ENCODE results near the gene OBSCN.

GRCh38 chr1:228234921-228235320 lies 27.1 kb downstream of the OBSCN start:
- TF ChIP-seq CTCF (conservative IDR thresholded peaks at IDR 0.05; ENCODE audit: low read depth, low read length) (no peak), RFX5 (IDR thresholded peaks at IDR 0.05; ENCODE audit: low read depth, low read length) (no peak), POLR2A (IDR thresholded peaks at IDR 0.05; ENCODE audit: low read depth, low read length) (no peak), FOS (IDR thresholded peaks at IDR 0.05; ENCODE audit: low read depth, low read length) (no peak), MAZ (IDR thresholded peaks at IDR 0.05; ENCODE audit: borderline replicate concordance, low read depth, low read length) (no peak), USF2 (IDR thresholded peaks at IDR 0.05; ENCODE audit: low read depth, low read length) (no peak), RCOR1 (IDR thresholded peaks at IDR 0.05; ENCODE audit: insufficient replicate concordance, low read length) (no peak), MXI1 (IDR thresholded peaks at IDR 0.05; ENCODE audit: borderline replicate concordance, low read depth, low read length) (no peak), CEBPB (IDR thresholded peaks at IDR 0.05; ENCODE audit: low read depth, low read length) (no peak), BHLHE40 (IDR thresholded peaks at IDR 0.05; ENCODE audit: low read depth, low read length) (no peak), ELK1 (IDR thresholded peaks at IDR 0.05; ENCODE audit: borderline replicate concordance, low read depth, low read length) (no peak), SMC3 (IDR thresholded peaks at IDR 0.05; ENCODE audit: low read depth, low read length) (no peak)
